NCI-H524 treated with DMSO at 0.1 percent for 48 hours (cell line): ENCODE results near the gene STING1.

Experiments
- DNase-seq: peaks from one replicate; lab custom pipeline; 2025; lab: John Stamatoyannopoulos, UW

Gene STING1

GRCh38 chr5:139439013-139439903 is 43.3 kb downstream of the STING1 start, which contains the start of gene DNAJC18:
TSS of gene DNAJC18 (minus strand) at chr5:139439525. CDS start at chr5:139439445, 80 bp downstream.
- DNase-seq, result peak; percentile 87

- no peak for DNase-seq
Observed at GRCh38 chr5:139438707-139439012, 43.9 kb downstream of the STING1 start.

- DNase-seq, result no peak
Observed at GRCh38 chr5:139435676-139436075, 46.9 kb downstream of the STING1 start.

DNA sequence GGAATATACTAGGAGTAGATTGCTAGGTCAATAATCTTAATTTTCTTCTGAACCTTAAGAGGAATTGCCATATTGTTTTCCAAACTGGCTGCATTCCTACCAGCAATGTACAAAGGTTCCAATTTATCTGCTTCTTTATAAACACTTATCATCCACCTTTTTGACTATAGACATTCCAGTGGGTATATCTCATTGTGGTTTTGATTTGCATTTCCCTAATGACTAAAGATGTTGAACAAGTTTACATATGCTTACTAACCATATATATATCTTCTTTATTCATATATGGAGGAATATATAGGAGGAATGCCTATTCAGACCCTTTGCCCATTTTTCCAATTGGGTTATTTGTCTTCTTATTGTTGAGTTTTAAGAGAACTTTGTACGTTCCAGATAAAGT is 50.9 kb downstream of the STING1 start:
- DNase-seq, result no peak

DNA sequence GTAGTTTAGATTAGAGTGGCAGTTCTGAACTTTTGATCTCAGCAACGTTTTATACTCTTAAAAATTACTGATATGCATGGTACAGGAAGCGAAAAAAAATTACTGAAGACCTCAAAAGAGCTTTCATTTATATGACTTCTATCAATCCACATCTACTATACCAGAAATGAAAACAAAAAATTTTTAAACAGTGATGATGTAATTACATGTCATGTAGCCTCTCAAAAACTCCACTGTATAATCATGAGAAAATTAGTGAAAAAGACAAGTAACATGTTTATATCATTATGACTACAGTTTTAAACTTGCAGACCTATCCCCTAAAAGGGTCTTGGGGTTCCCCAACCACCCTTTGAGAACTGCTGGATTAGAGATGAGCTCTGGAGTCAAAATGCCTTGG is 52.5 kb downstream of the STING1 start:
- DNase-seq, result no peak

- DNase-seq, result no peak
Observed at GRCh38 chr5:139426203-139426885, 56.2 kb downstream of the STING1 start.
